Spleen (tissue), 7 donors: ENCODE data around the gene TCEAL1.

Experiments
- POLR2AphosphoS5 ChIP-seq, 3 donors: sonication (generic); formaldehyde crosslinking; IDR thresholded peaks; one replicate each; pipeline ENCODE4 v1.5.1; 2017; ENCODE audit warnings: antibody characterized with exemption in 3 of 3
- TF ChIP-seq, protein P1 (sequence below), 11 experiments: fragments of 200-600 bp in 7 of 11; fragments of 450-650 bp in 4 of 11; sonication (generic) in 4 of 11; IDR thresholded peaks in 8 of 11; conservative IDR thresholded peaks in 3 of 11; 1 replicate in 7 of 11; 2 replicates in 4 of 11; pipeline versions ENCODE4 v1.4.0 to v1.8.0; 2016 to 2021; ENCODE audit warnings: antibody characterized with exemption in 11 of 11, inconsistent platforms in 4 of 11, mild to moderate bottlenecking in 1 of 11
- donor health status: DM: no; HTN: no; CAD: no; lungs with moderate emphysema.
- donor health status: DM: no; HTN: no; CAD: no.
- donor health status: DM: no; HTN: no; CAD: no.

DNA sequence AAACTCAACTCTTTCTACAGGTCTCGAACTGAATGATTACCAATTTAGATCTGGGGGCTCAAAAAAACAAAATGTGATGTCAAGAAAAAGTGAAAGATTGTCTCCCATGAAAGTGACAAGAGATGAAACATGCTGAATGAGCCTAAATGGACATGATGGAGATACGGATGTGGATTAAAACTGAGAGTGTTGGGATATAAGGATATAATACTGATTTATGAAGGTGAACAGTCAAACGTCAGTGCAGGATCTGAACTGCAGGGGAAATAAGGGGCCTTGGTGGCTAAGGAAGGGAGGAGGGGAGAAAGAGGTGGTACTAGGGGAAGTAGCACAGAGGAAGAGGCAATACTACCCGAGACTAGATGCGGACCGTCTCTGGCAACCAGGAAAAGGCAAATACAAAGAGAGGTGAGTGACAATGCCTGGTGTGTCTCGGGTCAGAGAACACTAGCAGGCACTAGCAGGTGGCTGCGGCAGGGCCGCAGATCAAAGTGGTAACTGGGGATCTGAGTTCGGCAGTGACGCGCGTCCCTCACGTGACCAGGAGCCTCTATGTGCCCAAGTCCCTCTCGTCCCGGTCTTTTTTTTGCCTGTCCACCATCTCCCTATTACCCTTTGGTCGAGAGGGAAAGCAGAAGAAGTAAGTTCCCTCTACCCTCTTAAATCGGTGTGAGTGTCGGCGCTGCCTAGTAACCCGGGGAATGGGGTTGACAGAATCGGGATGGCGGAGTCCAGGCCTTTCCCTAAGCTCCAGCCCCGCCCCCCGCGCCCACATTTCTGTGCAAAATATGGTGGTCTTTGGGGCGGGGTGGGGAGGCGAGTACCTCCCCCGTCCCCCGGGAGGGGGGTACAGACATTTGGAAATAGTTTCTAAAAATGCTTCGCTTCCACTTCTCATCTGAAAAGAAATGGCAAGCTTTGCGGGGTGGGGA lies at the start of gene TCEAL1:
- TF ChIP-seq, protein P1, sequence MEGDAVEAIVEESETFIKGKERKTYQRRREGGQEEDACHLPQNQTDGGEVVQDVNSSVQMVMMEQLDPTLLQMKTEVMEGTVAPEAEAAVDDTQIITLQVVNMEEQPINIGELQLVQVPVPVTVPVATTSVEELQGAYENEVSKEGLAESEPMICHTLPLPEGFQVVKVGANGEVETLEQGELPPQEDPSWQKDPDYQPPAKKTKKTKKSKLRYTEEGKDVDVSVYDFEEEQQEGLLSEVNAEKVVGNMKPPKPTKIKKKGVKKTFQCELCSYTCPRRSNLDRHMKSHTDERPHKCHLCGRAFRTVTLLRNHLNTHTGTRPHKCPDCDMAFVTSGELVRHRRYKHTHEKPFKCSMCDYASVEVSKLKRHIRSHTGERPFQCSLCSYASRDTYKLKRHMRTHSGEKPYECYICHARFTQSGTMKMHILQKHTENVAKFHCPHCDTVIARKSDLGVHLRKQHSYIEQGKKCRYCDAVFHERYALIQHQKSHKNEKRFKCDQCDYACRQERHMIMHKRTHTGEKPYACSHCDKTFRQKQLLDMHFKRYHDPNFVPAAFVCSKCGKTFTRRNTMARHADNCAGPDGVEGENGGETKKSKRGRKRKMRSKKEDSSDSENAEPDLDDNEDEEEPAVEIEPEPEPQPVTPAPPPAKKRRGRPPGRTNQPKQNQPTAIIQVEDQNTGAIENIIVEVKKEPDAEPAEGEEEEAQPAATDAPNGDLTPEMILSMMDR (IDR thresholded peaks at IDR 0.05 in 8 of 11, conservative IDR thresholded peaks at IDR 0.05 in 3 of 11), result peak in 2 of 11 experiments; percentile 6 to 23
- peak in 2 of 3 donors; percentile 53 to 62 for TF ChIP-seq POLR2AphosphoS5 (IDR thresholded peaks at IDR 0.05)
